HCT116 (cell line): ENCODE results near the gene OBSCN. TPM values are rescaled to one million over a fixed set of nuclear protein-coding genes. Genes with fewer than 3 reads are reported as not detected.

Experiments
- ATAC-seq: fragments of 200-7000 bp; cut with Tn5 transposase; 2 replicates; pipeline ENCODE4 v1.9.1; 2020; ENCODE audit warnings: mild to moderate bottlenecking, moderate library complexity
- BruUV-seq: library from RNA; stranded (reverse); fragments of 400-500 nt; replicated peaks from 2 replicates; lab custom pipeline; 2021; lab: Mats Ljungman, UMichigan
- CTCF ChIA-PET: fragments of 300-600 bp; sonication (Branson Sonifier 250); formaldehyde crosslinking; loops from one replicate; lab custom pipeline; 2021; ENCODE audit warnings: antibody characterized with exemption; lab: Charles Lee
- POLR2A ChIA-PET: fragments of 300-600, 350-600 bp; sonication (Branson Sonifier 250); formaldehyde crosslinking; loops from one replicate; lab custom pipeline; 2021; ENCODE audit warnings: antibody characterized with exemption; lab: Charles Lee
- RAD21 ChIA-PET, 2 experiments: fragments of 300-600 bp; sonication (Branson Sonifier 250); formaldehyde crosslinking; loops; one replicate each; lab custom pipeline; 2023; ENCODE audit warnings: low total read pairs in 2 of 2; ENCODE audit not compliant: uncharacterized antibody in 2 of 2, unreplicated experiment in 2 of 2, low non-redundant PET in 1 of 2; lab: Charles Lee
- DNase-seq: peaks from one replicate; pipeline ENCODE4 v3.0.0-alpha.2; 2010; ENCODE audit warnings: low read depth, low spot score
- H2AFZ ChIP-seq: fragments of 200-600 bp; shearing (Covaris generic), sonication (generic); 2 replicates; pipeline ENCODE4 v1.6.1; 2017; ENCODE audit warnings: low read depth, mixed run types, mixed read lengths, antibody characterized with exemption, low read length; ENCODE audit not compliant: poor library complexity, severe bottlenecking
- H3K27ac ChIP-seq: 2 replicates; pipeline ENCODE4 v1.5.1; 2012; ENCODE audit warnings: low read depth, low read length
- H3K27me3 ChIP-seq: fragments of 200-600 bp; sonication (generic); 2 replicates; pipeline ENCODE4 v1.6.1; 2016; ENCODE audit warnings: mixed run types, low read length, mixed read lengths; ENCODE audit not compliant: insufficient read depth
- H3K36me3 ChIP-seq, 2 experiments: fragments of 200-500 bp in 1 of 2; fragments of 200-600 bp in 1 of 2; sonication (Bioruptor generic) in 1 of 2; sonication (generic) in 1 of 2; 2 replicates each; pipeline versions ENCODE4 v1.5.1 to v1.6.1; 2014 to 2016; ENCODE audit warnings: low read length in 2 of 2, inconsistent platforms in 1 of 2, mixed read lengths in 1 of 2, mixed run types in 1 of 2; ENCODE audit not compliant: insufficient read depth in 2 of 2, control insufficient read depth in 1 of 2
- H3K4me1 ChIP-seq, 2 experiments: fragments of 200-600 bp in 1 of 2; sonication (generic) in 1 of 2; 2 replicates each; pipeline versions ENCODE4 v1.5.1 to v1.6.1; 2012 to 2017; ENCODE audit warnings: low read length in 2 of 2, inconsistent platforms in 1 of 2, mild to moderate bottlenecking in 1 of 2, mixed read lengths in 1 of 2, mixed run types in 1 of 2, moderate library complexity in 1 of 2; ENCODE audit not compliant: insufficient read depth in 2 of 2, control insufficient read depth in 1 of 2
- H3K4me2 ChIP-seq: fragments of 200-600 bp; sonication (generic); 2 replicates; pipeline ENCODE4 v1.6.1; 2017; ENCODE audit warnings: mixed run types, low read length, mixed read lengths
- H3K4me3 ChIP-seq, 2 experiments: fragments of 200-600 bp in 1 of 2; sonication (generic) in 1 of 2; replicated peaks in 1 of 2; 2 replicates each; pipeline ENCODE4 v1.5.1; 2011 to 2016; ENCODE audit warnings: low read length in 2 of 2, control low read depth in 1 of 2, low read depth in 1 of 2, mild to moderate bottlenecking in 1 of 2, mixed read lengths in 1 of 2, mixed run types in 1 of 2
- H3K79me2 ChIP-seq: fragments of 200-600 bp; sonication (generic); 2 replicates; pipeline ENCODE4 v1.6.1; 2017; ENCODE audit warnings: mild to moderate bottlenecking, mixed run types, low read length, moderate library complexity, mixed read lengths; ENCODE audit not compliant: insufficient read depth
- H3K9ac ChIP-seq: fragments of 200-600 bp; sonication (generic); 2 replicates; pipeline ENCODE4 v1.6.1; 2016; ENCODE audit warnings: low read length, mixed read lengths
- H3K9me2 ChIP-seq: fragments of 200-600 bp; sonication (generic), shearing (Covaris generic); 2 replicates; pipeline ENCODE4 v1.6.1; 2017; ENCODE audit warnings: mixed run types, mild to moderate bottlenecking, moderate library complexity; ENCODE audit not compliant: insufficient read depth
- H3K9me3 ChIP-seq, 2 experiments: fragments of 200-500 bp in 1 of 2; fragments of 200-600 bp in 1 of 2; sonication (Bioruptor generic) in 1 of 2; sonication (generic) in 1 of 2; 2 replicates each; pipeline ENCODE4 v1.6.1; 2014 to 2017; ENCODE audit warnings: low read length in 2 of 2, mixed read lengths in 2 of 2, inconsistent platforms in 1 of 2, low read depth in 1 of 2, mild to moderate bottlenecking in 1 of 2, mixed run types in 1 of 2, moderate library complexity in 1 of 2; ENCODE audit not compliant: control insufficient read depth in 1 of 2, insufficient read depth in 1 of 2
- H4K20me1 ChIP-seq: fragments of 200-600 bp; sonication (generic), shearing (Covaris generic); 2 replicates; pipeline ENCODE4 v1.6.1; 2017; ENCODE audit warnings: mixed run types, mild to moderate bottlenecking, moderate library complexity; ENCODE audit not compliant: insufficient read depth
- EGR1 ChIP-seq: IDR thresholded peaks from 2 replicates; pipeline ENCODE4 v1.6.1; 2012; ENCODE audit warnings: low read depth
- JUND ChIP-seq: IDR thresholded peaks from 2 replicates; pipeline ENCODE4 v1.6.1; 2012
- POLR2A ChIP-seq: IDR thresholded peaks from 2 replicates; pipeline ENCODE4 v1.7.0; 2011; ENCODE audit warnings: borderline replicate concordance; ENCODE audit not compliant: insufficient read depth, insufficient read length; ENCODE audit errors: extremely low read depth
- SRF ChIP-seq: IDR thresholded peaks from 2 replicates; pipeline ENCODE4 v1.6.1; 2012; ENCODE audit warnings: low read depth
- TCF7L2 ChIP-seq: IDR thresholded peaks from 2 replicates; pipeline ENCODE4 v1.7.0; 2011; ENCODE audit warnings: borderline replicate concordance, inconsistent platforms; ENCODE audit not compliant: insufficient read depth, insufficient read length; ENCODE audit errors: extremely low read depth
- ZBTB33 ChIP-seq: IDR thresholded peaks from 2 replicates; pipeline ENCODE4 v1.6.1; 2011; ENCODE audit warnings: mild to moderate bottlenecking, low read length, moderate library complexity; ENCODE audit not compliant: insufficient replicate concordance; ENCODE audit errors: extremely low read depth
- intact Hi-C: fragments of 100-400 bp; cut with micrococcal nuclease; formaldehyde crosslinking; loops from 2 replicates; pipeline ENCODE4 v1.10.0; 2022
- total RNA-seq: library from RNA; stranded (reverse); gene quantifications from one replicate; pipeline ENCODE4 v1.2.1, GENCODE V29; 2021; ENCODE audit not compliant: unreplicated experiment

Gene OBSCN
- total RNA-seq, 1 experiment from 2014 or later, result 16.6 TPM

- no peak overlapping the region; the same call in 1 of the 2 replicates for H3K27ac ChIP-seq
- H3K9me3 ChIP-seq, result no peaks in the 10 kb centered on the region
- intact Hi-C loops, result no loop called here
- peak overlapping the region; percentile 96 for H3K4me2 ChIP-seq
- TF ChIP-seq TCF7L2, result no peak
- TF ChIP-seq SRF, result no peak
- no peak for TF ChIP-seq ZBTB33
- TF ChIP-seq JUND, result no peak
- no peak for TF ChIP-seq POLR2A
- TF ChIP-seq EGR1, result no peak
- peaks cover 6 to 18% of the 10 kb centered on the region in 2 experiments; a peak in 3 of 4 replicates for H3K4me1 ChIP-seq
- no TSS peak for BruUV-seq
- no peak overlapping the region for H2AFZ ChIP-seq
- H3K79me2 ChIP-seq, result no peaks in the 10 kb centered on the region
- POLR2A ChIA-PET, result no interaction called here
- H4K20me1 ChIP-seq, result no peaks in the 10 kb centered on the region
- CTCF ChIA-PET, result interaction anchor here (1.4 kb wide), 1 partner anchor 62 kb away, joined by 3 read pairs; no protein-coding TSS in a partner anchor
- RAD21 ChIA-PET, result no interaction called here
- ATAC-seq (no peak), DNase-seq (no peak)
- H3K36me3 ChIP-seq, result no peaks in the 10 kb centered on the region; a peak in 1 of 4 replicates
- no peak overlapping the region for H3K9ac ChIP-seq
- no peaks in the 10 kb centered on the region for H3K9me2 ChIP-seq
- no peaks in the 10 kb centered on the region for H3K27me3 ChIP-seq
- H3K4me3 ChIP-seq, result peak overlapping the region in 1 of 2 experiments; percentile 72; a peak in 2 of 4 replicates
These were observed 68.5 kb downstream of the OBSCN start for GRCh38 chr1:228276174-228276831.
